Mesendoderm (in vitro differentiated cells): Measurements from ENCODE around the gene SMG1.

Experiments used
- DNase-seq: peaks from one replicate; pipeline ENCODE4 v3.0.0; 2013
- H2AK5ac ChIP-seq: 2 replicates; pipeline ENCODE4 v1.6.1; 2013; ENCODE audit warnings: low read length, inconsistent platforms
- H2BK120ac ChIP-seq: 2 replicates; pipeline ENCODE4 v1.6.1; 2013; ENCODE audit warnings: low read depth, mild to moderate bottlenecking, low read length, moderate library complexity, mixed read lengths
- H2BK15ac ChIP-seq: replicated peaks from 2 replicates; pipeline ENCODE4 v1.6.1; 2013; ENCODE audit warnings: low read depth, mild to moderate bottlenecking, moderate library complexity
- H2BK5ac ChIP-seq: 2 replicates; pipeline ENCODE4 v1.6.1; 2013; ENCODE audit warnings: low read length, inconsistent platforms
- H3K18ac ChIP-seq: 2 replicates; pipeline ENCODE4 v1.6.1; 2013; ENCODE audit warnings: mild to moderate bottlenecking, low read length, mixed read lengths
- H3K23ac ChIP-seq: one replicate; pipeline ENCODE4 v1.6.1; 2013; ENCODE audit warnings: low read length
- H3K27ac ChIP-seq: 2 replicates; pipeline ENCODE4 v1.5.1; 2013; ENCODE audit warnings: low read depth, mild to moderate bottlenecking, inconsistent platforms, low read length, moderate library complexity
- H3K27me3 ChIP-seq: 2 replicates; pipeline ENCODE4 v1.6.1; 2013; ENCODE audit warnings: low read length, control low read depth, mild to moderate bottlenecking, inconsistent platforms; ENCODE audit not compliant: insufficient read depth, poor library complexity
- H3K36me3 ChIP-seq: 2 replicates; pipeline ENCODE4 v1.6.1; 2013; ENCODE audit warnings: low read length, inconsistent platforms; ENCODE audit not compliant: control insufficient read depth, insufficient read depth
- H3K4ac ChIP-seq: one replicate; pipeline ENCODE4 v1.6.1; 2013; ENCODE audit warnings: low read depth, mild to moderate bottlenecking, low read length, moderate library complexity
- H3K4me1 ChIP-seq: 2 replicates; pipeline ENCODE4 v1.6.1; 2013; ENCODE audit warnings: low read depth, low read length, inconsistent platforms; ENCODE audit not compliant: control insufficient read depth
- H3K4me2 ChIP-seq: 2 replicates; pipeline ENCODE4 v1.6.1; 2013; ENCODE audit warnings: low read length
- H3K4me3 ChIP-seq: 2 replicates; pipeline ENCODE4 v1.5.1; 2013; ENCODE audit warnings: mild to moderate bottlenecking, low read length
- H3K56ac ChIP-seq: one replicate; pipeline ENCODE4 v1.6.1; 2013; ENCODE audit warnings: low read length
- H3K79me1 ChIP-seq: 2 replicates; pipeline ENCODE4 v1.6.1; 2013; ENCODE audit warnings: low read length, inconsistent platforms
- H3K79me2 ChIP-seq: 2 replicates; pipeline ENCODE4 v1.6.1; 2013; ENCODE audit warnings: mild to moderate bottlenecking, low read length; ENCODE audit not compliant: control insufficient read depth, insufficient read depth
- H3K9ac ChIP-seq: 2 replicates; pipeline ENCODE4 v1.6.1; 2013; ENCODE audit warnings: low read length, inconsistent platforms
- H4K5ac ChIP-seq: one replicate; pipeline ENCODE4 v1.6.1; 2013; ENCODE audit warnings: low read length
- H4K8ac ChIP-seq: one replicate; pipeline ENCODE4 v1.6.1; 2013; ENCODE audit warnings: low read depth, mild to moderate bottlenecking, control low read depth, low read length, moderate library complexity
- WGBS: extraction: QIAGEN DNeasy Blood & Tissue Kit; methylation state at CpG from one replicate; pipeline ENCODE4 v1.1.7; 2013; ENCODE audit warnings: low lambda C conversion rate, missing lambda C conversion rate; ENCODE audit not compliant: insufficient coverage; ENCODE audit errors: extremely low coverage; 5-methylcytosine and 5-hydroxymethylcytosine counted together

SMG1 gene

DNA sequence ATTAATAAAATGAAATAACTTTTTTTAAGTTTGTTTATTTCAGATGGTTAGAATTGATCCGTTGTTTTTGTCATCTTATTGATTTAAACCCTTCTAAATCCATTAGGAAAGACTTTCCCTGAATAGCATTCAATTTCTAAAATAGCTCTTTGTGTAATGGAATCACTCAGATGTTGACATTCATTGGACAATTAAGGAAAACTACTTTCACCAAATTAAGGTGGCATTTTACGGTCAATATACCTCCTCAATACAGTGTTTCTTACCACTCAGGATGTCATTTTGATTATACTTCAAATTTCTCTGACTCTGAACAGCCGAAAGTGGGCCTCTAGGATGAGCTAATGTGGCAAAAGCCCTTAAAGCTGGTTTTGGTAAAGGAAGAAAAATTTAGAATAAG lies 126.7 kb downstream of the SMG1 start:
- peaks cover 37% of the 10 kb centered on the region for H3K79me2 ChIP-seq

DNA sequence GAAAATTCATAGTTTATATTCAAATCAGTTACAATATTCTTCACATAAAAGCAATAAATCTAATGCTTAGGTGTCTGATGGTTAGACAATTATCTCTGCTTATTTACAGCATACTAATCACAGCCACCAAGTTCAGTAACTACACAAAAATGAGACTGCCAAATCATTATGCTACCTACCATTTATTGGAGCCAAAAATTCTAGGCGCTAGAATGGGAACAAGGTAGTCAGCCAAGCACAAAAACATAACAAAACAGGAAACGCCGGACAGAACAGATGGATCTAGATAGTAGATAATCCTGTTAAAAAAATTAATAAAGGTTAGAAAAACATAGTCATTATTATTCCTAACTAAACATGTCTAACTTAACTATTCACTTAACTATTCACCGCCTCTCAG lies 128.5 kb downstream of the SMG1 start:
- no peak overlapping the region for H2AK5ac ChIP-seq
- no peak overlapping the region for H3K9ac ChIP-seq
- H3K23ac ChIP-seq: no peak overlapping the region
- no peak overlapping the region for H3K56ac ChIP-seq
- H3K36me3 ChIP-seq: peaks cover 7% of the 10 kb centered on the region
- no peak overlapping the region for H3K27ac ChIP-seq
- no peaks in the 10 kb centered on the region for H3K4me1 ChIP-seq
- H4K5ac ChIP-seq: no peak overlapping the region
- no peak overlapping the region for H2BK15ac ChIP-seq
- DNase-seq: no peak
- H3K4me2 ChIP-seq: no peak overlapping the region
- no CpG with 5 or more reads among the region's 4 CpGs for WGBS
- H3K79me2 ChIP-seq: peaks cover 37% of the 10 kb centered on the region
- H3K4ac ChIP-seq: no peak overlapping the region
- no peak overlapping the region for H3K18ac ChIP-seq
- H3K27me3 ChIP-seq: no peaks in the 10 kb centered on the region
- no peak overlapping the region for H3K4me3 ChIP-seq
- peaks cover 6% of the 10 kb centered on the region for H3K79me1 ChIP-seq
- H4K8ac ChIP-seq: no peak overlapping the region
- no peak overlapping the region for H2BK120ac ChIP-seq
- no peak overlapping the region for H2BK5ac ChIP-seq

More for the DNA sequence above, 126.7 kb downstream of the SMG1 start:
- no peak overlapping the region for H2BK5ac ChIP-seq
- H3K79me1 ChIP-seq: peaks cover 6% of the 10 kb centered on the region
- WGBS: no CpG with 5 or more reads among the region's 3 CpGs
- no peak overlapping the region for H3K27ac ChIP-seq
- H3K9ac ChIP-seq: peak overlapping the region; percentile 95
- H3K4me3 ChIP-seq: no peak overlapping the region
- no peak overlapping the region for H3K18ac ChIP-seq
- H3K56ac ChIP-seq: peak overlapping the region; percentile 56
- peak overlapping the region; percentile 85 for H3K4me2 ChIP-seq
- H3K4ac ChIP-seq: no peak overlapping the region
- peaks cover 4% of the 10 kb centered on the region for H3K4me1 ChIP-seq
- peaks cover 3% of the 10 kb centered on the region for H3K36me3 ChIP-seq
- no peak overlapping the region for H3K23ac ChIP-seq
- H2AK5ac ChIP-seq: no peak overlapping the region
- H4K8ac ChIP-seq: no peak overlapping the region
- no peak overlapping the region for H4K5ac ChIP-seq
- DNase-seq: no peak
- H2BK120ac ChIP-seq: no peak overlapping the region
- no peak overlapping the region for H2BK15ac ChIP-seq
- no peaks in the 10 kb centered on the region for H3K27me3 ChIP-seq

DNA sequence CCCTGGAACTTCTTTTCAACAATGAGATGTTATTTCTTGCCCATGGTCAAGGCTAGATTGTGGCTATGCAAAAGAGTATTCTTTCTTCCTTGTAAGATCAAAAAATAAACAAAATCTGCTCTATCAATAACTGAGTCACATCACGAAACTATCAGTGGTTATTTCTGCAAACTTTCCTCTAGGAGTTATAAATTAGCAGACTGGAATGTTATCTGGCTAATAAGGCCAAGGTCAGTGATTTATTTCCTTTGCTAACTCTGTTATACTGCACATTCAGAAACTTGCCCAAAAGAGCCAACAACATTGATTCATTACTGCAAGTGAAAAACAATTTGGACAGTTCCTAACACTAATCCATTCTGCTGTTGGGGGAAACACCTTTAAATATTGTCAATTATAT lies 129.8 kb downstream of the SMG1 start:
- Histone ChIP-seq H3K4me2 (no peak overlapping the region), H3K27me3 (no peaks in the 10 kb centered on the region), H3K9ac (no peak overlapping the region), H2BK5ac (no peak overlapping the region), H3K27ac (no peak overlapping the region), H3K4me1 (no peaks in the 10 kb centered on the region), H2BK120ac (no peak overlapping the region), H4K5ac (no peak overlapping the region), H2AK5ac (no peak overlapping the region), H3K79me2 (peaks cover 37% of the 10 kb centered on the region), H4K8ac (no peak overlapping the region), H3K23ac (no peak overlapping the region), H3K36me3 (peaks cover 7% of the 10 kb centered on the region), H3K56ac (no peak overlapping the region), H2BK15ac (no peak overlapping the region), H3K4ac (no peak overlapping the region), H3K79me1 (peaks cover 6% of the 10 kb centered on the region), H3K4me3 (no peak overlapping the region), H3K18ac (no peak overlapping the region)
- no CpG with 5 or more reads among the region's 1 CpG for WGBS
- DNase-seq: no peak

DNA sequence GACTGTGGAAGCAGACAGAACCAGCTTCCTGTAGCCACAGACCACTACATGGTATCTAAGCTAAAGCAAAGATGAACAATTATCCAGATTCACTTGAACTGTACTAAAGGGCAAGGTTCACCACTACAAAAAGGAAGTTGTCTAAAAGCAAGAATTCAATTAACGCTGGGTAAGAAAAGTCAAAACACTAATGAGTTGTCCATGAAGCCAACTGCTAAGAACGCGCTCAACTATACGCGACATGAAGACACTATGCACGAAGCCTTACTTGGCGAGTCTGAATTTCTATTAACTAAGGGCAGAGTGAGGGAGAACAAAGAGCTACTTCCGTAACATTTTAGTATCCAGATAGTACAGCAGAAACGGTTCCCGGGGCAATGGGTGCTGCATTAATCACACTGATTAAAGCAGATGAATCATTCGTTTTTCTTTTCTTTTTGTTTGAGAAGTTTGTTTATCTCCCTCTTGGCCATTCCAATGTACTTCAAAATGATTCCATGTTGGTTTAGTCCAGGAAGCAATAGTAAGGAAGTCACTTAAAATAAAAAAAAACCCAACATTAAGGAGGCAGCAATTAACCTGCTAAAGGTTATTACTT lies 133.3 kb downstream of the SMG1 start:
- no peak overlapping the region for H3K27ac ChIP-seq
- peaks cover 27% of the 10 kb centered on the region for H3K79me2 ChIP-seq
- H3K79me1 ChIP-seq: peaks cover 5% of the 10 kb centered on the region
- H3K36me3 ChIP-seq: peaks cover 13% of the 10 kb centered on the region
- no peak overlapping the region for H3K18ac ChIP-seq
- H4K8ac ChIP-seq: no peak overlapping the region
- no peak overlapping the region for H2BK120ac ChIP-seq
- no peak overlapping the region for H3K23ac ChIP-seq
- no peak overlapping the region for H3K4ac ChIP-seq
- H3K4me3 ChIP-seq: no peak overlapping the region
- DNase-seq: no peak
- H2BK15ac ChIP-seq: no peak overlapping the region
- no peak overlapping the region for H3K4me2 ChIP-seq
- no peak overlapping the region for H2AK5ac ChIP-seq
- no peak overlapping the region for H4K5ac ChIP-seq
- no peaks in the 10 kb centered on the region for H3K27me3 ChIP-seq
- no peaks in the 10 kb centered on the region for H3K4me1 ChIP-seq
- no peak overlapping the region for H3K9ac ChIP-seq
- no peak overlapping the region for H2BK5ac ChIP-seq
- no CpG with 5 or more reads among the region's 11 CpGs for WGBS
- no peak overlapping the region for H3K56ac ChIP-seq

DNA sequence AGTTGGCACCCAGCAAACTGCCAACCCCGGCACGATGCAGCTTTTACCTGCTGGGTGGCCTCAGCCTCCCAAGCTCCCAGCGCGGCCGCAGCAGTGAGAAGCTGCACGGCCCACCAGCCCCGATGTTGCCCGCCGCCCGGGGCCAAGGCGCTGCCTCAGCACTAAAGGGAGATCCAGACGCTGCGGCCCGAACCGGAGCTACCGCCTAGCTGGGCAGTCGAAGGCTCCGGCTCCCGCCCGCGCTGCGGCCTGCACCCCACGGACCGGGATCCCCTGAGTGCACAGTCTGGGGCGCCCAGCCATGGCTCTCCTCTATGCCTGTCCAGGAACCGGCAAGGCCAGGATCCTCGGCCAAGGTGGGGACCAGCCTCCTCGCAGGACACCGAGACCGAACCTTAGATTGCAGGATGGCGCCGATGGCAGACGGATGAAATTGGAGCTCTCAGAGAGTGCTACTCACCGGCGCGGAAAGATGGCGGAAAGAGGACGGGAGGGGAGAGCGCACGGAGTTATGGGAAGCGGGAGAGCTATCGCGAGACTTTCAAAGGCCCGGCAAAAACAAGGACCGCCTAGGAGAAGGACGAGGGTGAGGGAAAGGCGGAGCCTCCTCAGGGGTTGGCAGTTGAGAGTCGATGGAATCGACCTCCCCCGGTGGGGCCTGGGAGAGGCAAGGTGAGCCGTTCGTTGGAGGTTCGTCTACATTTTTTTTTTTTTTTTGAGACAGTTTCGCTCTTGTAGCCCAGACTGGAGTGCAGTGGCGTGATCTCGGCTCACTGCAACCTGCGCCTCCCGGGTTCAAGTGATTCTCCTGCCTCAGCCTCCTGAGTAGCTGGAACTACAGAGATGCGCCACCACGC lies 136.1 kb downstream of the SMG1 start, which contains the start of gene RPS15A:
Gene RPS15A (minus strand): TSS at position 485 of the 857 bp plus-strand sequence. CDS start 1,221 bp downstream, outside the sequence.
- peaks cover 5% of the 10 kb centered on the region for H3K4me1 ChIP-seq

More for the DNA sequence above, 136.1 kb downstream of the SMG1 start, which contains the start of gene RPS15A:
- DNase-seq: peak; percentile 99
- Histone ChIP-seq H2BK120ac (no peak within 1 kb of the TSS), H3K36me3 (peaks cover 25% of the 10 kb centered on the region), H3K4me3 (peak within 1 kb of the TSS; percentile 60), H3K9ac (peak within 1 kb of the TSS; percentile 81), H3K79me1 (peaks cover 4% of the 10 kb centered on the region), H2AK5ac (no peak within 1 kb of the TSS), H3K27me3 (no peaks in the 10 kb centered on the region), H3K18ac (peak within 1 kb of the TSS; percentile 70), H3K56ac (peak within 1 kb of the TSS; percentile 97), H3K79me2 (peaks cover 51% of the 10 kb centered on the region), H4K8ac (no peak within 1 kb of the TSS), H2BK15ac (no peak within 1 kb of the TSS), H4K5ac (no peak within 1 kb of the TSS), H3K4ac (peak within 1 kb of the TSS; percentile 100), H3K27ac (peak within 1 kb of the TSS; percentile 58), H2BK5ac (peak within 1 kb of the TSS; percentile 81), H3K4me2 (peak within 1 kb of the TSS; percentile 91), H3K23ac (peak within 1 kb of the TSS; percentile 19)
- no CpG with 5 or more reads among the region's 60 CpGs for WGBS
